Panc1 (cell line): ENCODE measurements around the gene PEAR1. TPM values are rescaled to one million over a fixed set of nuclear protein-coding genes. Genes with fewer than 3 reads are reported as not detected.

Experiments used
- ATAC-seq: fragments of 200-7000 bp; cut with Tn5 transposase; 2 replicates; pipeline ENCODE4 v1.9.1; 2020; ENCODE audit warnings: mild to moderate bottlenecking, moderate library complexity
- BruUV-seq: library from RNA; stranded (reverse); fragments of 400-500 nt; replicated peaks from 2 replicates; lab custom pipeline; 2021; lab: Mats Ljungman, UMichigan
- CTCF ChIA-PET: fragments of 300-600 bp; sonication (Branson Sonifier 250); formaldehyde crosslinking; loops from one replicate; lab custom pipeline; 2022; ENCODE audit warnings: antibody characterized with exemption; lab: Charles Lee
- POLR2A ChIA-PET: fragments of 300-600 bp; sonication (Branson Sonifier 250); formaldehyde crosslinking; loops from one replicate; lab custom pipeline; 2022; ENCODE audit warnings: antibody characterized with exemption; lab: Charles Lee
- DNase-seq: peaks from one replicate; pipeline ENCODE4 v3.0.0-alpha.2; 2010; ENCODE audit warnings: low read depth, low spot score
- H3K27ac ChIP-seq: 2 replicates; pipeline ENCODE4 v1.5.1; 2011; ENCODE audit warnings: mild to moderate bottlenecking, low read length, inconsistent platforms
- H3K27me3 ChIP-seq: fragments of 200-500 bp; sonication (Bioruptor generic); 2 replicates; pipeline ENCODE4 v1.6.0; 2014; ENCODE audit warnings: low read length, inconsistent platforms; ENCODE audit not compliant: control insufficient read depth, insufficient read depth
- H3K36me3 ChIP-seq: fragments of 200-500 bp; sonication (Bioruptor generic); 2 replicates; pipeline ENCODE4 v1.5.1; 2014; ENCODE audit warnings: inconsistent platforms, mild to moderate bottlenecking, low read length, moderate library complexity; ENCODE audit not compliant: control insufficient read depth, insufficient read depth
- H3K4me1 ChIP-seq: 2 replicates; pipeline ENCODE4 v1.5.1; 2011; ENCODE audit warnings: inconsistent platforms, mild to moderate bottlenecking, low read length, moderate library complexity; ENCODE audit not compliant: control insufficient read depth, insufficient read depth
- H3K4me3 ChIP-seq, 2 experiments: 2 replicates each; pipeline ENCODE4 v1.5.1; 2011 to 2012; ENCODE audit warnings: low read depth in 2 of 2, low read length in 2 of 2, mild to moderate bottlenecking in 2 of 2, inconsistent platforms in 1 of 2, moderate library complexity in 1 of 2
- H3K9me3 ChIP-seq: fragments of 200-500 bp; sonication (Bioruptor generic); 2 replicates; pipeline ENCODE4 v1.5.1; 2014; ENCODE audit warnings: low read depth, mild to moderate bottlenecking, inconsistent platforms, low read length, moderate library complexity; ENCODE audit not compliant: control insufficient read depth, insufficient read depth
- CTCF ChIP-seq: fragments of 450-650 bp; IDR thresholded peaks from 2 replicates; pipeline ENCODE4 v1.5.1; 2017; ENCODE audit warnings: mild to moderate bottlenecking
- POLR2AphosphoS5 ChIP-seq: IDR thresholded peaks from 2 replicates; pipeline ENCODE4 v1.6.1; 2012; ENCODE audit warnings: mild to moderate bottlenecking, low read depth, low read length, moderate library complexity
- REST ChIP-seq, 2 experiments: IDR thresholded peaks; 2 replicates each; pipeline ENCODE4 v1.6.1; 2011 to 2012; ENCODE audit warnings: low read depth in 2 of 2, control low read depth in 1 of 2, low read length in 1 of 2, mild to moderate bottlenecking in 1 of 2, moderate library complexity in 1 of 2; ENCODE audit not compliant: insufficient read depth in 1 of 2
- SIN3A ChIP-seq: IDR thresholded peaks from 2 replicates; pipeline ENCODE4 v1.6.1; 2012; ENCODE audit warnings: low read depth, mild to moderate bottlenecking, low read length, moderate library complexity, borderline replicate concordance; ENCODE audit not compliant: insufficient read depth
- TCF7L2 ChIP-seq: IDR thresholded peaks from 2 replicates; pipeline ENCODE4 v1.6.1; 2011; ENCODE audit warnings: mild to moderate bottlenecking, low read depth, low read length, inconsistent platforms
- in situ Hi-C: cut with HindIII; loops from 2 replicates; pipeline ENCODE4 v1.10.0; 2016; ENCODE audit warnings: low sequenced_read_pairs, low pct_unique_long_range_greater_than_20kb
- intact Hi-C: fragments of 100-400 bp; cut with micrococcal nuclease; formaldehyde crosslinking; loops from one replicate; pipeline ENCODE4 v1.10.0; 2022; ENCODE audit not compliant: unreplicated experiment
- total RNA-seq: library from RNA; stranded (reverse); gene quantifications from one replicate; pipeline ENCODE4 v1.2.1, GENCODE V29; 2021; ENCODE audit not compliant: unreplicated experiment

PEAR1 gene
- total RNA-seq, 1 experiment from 2014 or later: 16.1 TPM

- CTCF ChIA-PET: no interaction called here
Measured at GRCh38 chr1:156849151-156849496, 44.4 kb upstream of the PEAR1 start.

GRCh38 chr1:156851779-156852417 is 41.6 kb upstream of the PEAR1 start:
- no TSS peak for BruUV-seq
- ChIA-PET POLR2A (no interaction called here), CTCF (no interaction called here)
- Histone ChIP-seq H3K4me3 (no peak overlapping the region), H3K27ac (no peak overlapping the region), H3K9me3 (no peaks in the 10 kb centered on the region), H3K27me3 (no peaks in the 10 kb centered on the region), H3K4me1 (no peaks in the 10 kb centered on the region), H3K36me3 (no peaks in the 10 kb centered on the region)
- no peak for TF ChIP-seq POLR2AphosphoS5
- TF ChIP-seq SIN3A: no peak
- TF ChIP-seq REST (IDR thresholded peaks at IDR 0.05; ENCODE audit: insufficient read depth in 1 of 2, low read depth in 2 of 2, low read length in 1 of 2): no peak
- TF ChIP-seq TCF7L2: no peak
- no peak for TF ChIP-seq CTCF
- intact Hi-C loops: loop anchor here (10.0 kb wide), 1 partner anchor 73 kb away; the partner anchor contains the start of gene LRRC71
- in situ Hi-C loops: no loop called here
- DNase-seq (no peak), ATAC-seq (no peak)

More at GRCh38 chr1:156849151-156849496, 44.4 kb upstream of the PEAR1 start:
- POLR2A ChIA-PET: no interaction called here
- no TSS peak for BruUV-seq
- Histone ChIP-seq H3K36me3 (no peaks in the 10 kb centered on the region), H3K4me3 (no peak overlapping the region), H3K27ac (no peak overlapping the region), H3K9me3 (no peaks in the 10 kb centered on the region), H3K4me1 (no peaks in the 10 kb centered on the region), H3K27me3 (no peaks in the 10 kb centered on the region)
- DNase-seq (no peak), ATAC-seq (no peak)
- intact Hi-C loops: no loop called here
- TF ChIP-seq POLR2AphosphoS5: no peak
- TF ChIP-seq REST (IDR thresholded peaks at IDR 0.05; ENCODE audit: insufficient read depth in 1 of 2, low read depth in 2 of 2, low read length in 1 of 2): no peak
- no peak for TF ChIP-seq SIN3A
- TF ChIP-seq CTCF: no peak
- TF ChIP-seq TCF7L2: no peak
- in situ Hi-C loops: no loop called here
